ENCODE results near the gene FITM1. TPM values are rescaled to one million over a fixed set of nuclear protein-coding genes. Genes with fewer than 3 reads are reported as not detected.
A peak's percentile ranks its signal among the peaks of the same experiment; 100 is the strongest.
"Not testable (repeated sequence)": the region's sequence is repeated elsewhere in the genome, so short reads cannot be mapped to it uniquely, and the experiment has no call there.

Gene FITM1
- total RNA-seq, 1 donor from 2014 or later = 0.58 TPM

- no peak for DNase-seq (ENCODE audit: low spot score)
These were observed 32.1 kb upstream of the FITM1 start for GRCh38 chr14:24098229-24098926.

GRCh38 chr14:24098927-24099813 is 31.3 kb upstream of the FITM1 start:
- DNase-seq (ENCODE audit: low spot score) = no peak

- DNase-seq (ENCODE audit: low spot score) = no peak
These were observed 30.1 kb upstream of the FITM1 start for GRCh38 chr14:24100197-24100981.

- DNase-seq (ENCODE audit: low spot score) = no peak
These were observed 29.4 kb upstream of the FITM1 start for GRCh38 chr14:24100982-24101494.

- DNase-seq (ENCODE audit: low spot score) = no peak
These were observed 28.0 kb upstream of the FITM1 start for GRCh38 chr14:24102357-24103048.

GRCh38 chr14:24103451-24103850 is 27.0 kb upstream of the FITM1 start:
- DNase-seq (ENCODE audit: low spot score) = no peak

GRCh38 chr14:24105609-24106239 is 24.7 kb upstream of the FITM1 start:
- not testable (repeated sequence) for DNase-seq (ENCODE audit: low spot score)

- DNase-seq (ENCODE audit: low spot score) = no peak
These were observed 23.7 kb upstream of the FITM1 start for GRCh38 chr14:24106672-24107271.

GRCh38 chr14:24108336-24108874 is 22.1 kb upstream of the FITM1 start:
- no peak for DNase-seq (ENCODE audit: low spot score)

- DNase-seq (ENCODE audit: low spot score) = no peak
These were observed 20.4 kb upstream of the FITM1 start for GRCh38 chr14:24110060-24110459.

GRCh38 chr14:24110523-24110922 is 19.9 kb upstream of the FITM1 start:
- DNase-seq (ENCODE audit: low spot score) = no peak

- DNase-seq (ENCODE audit: low spot score) = no peak
These were observed 17.1 kb upstream of the FITM1 start for GRCh38 chr14:24113379-24113800.

GRCh38 chr14:24113801-24114531 is 16.5 kb upstream of the FITM1 start:
- DNase-seq (ENCODE audit: low spot score) = peak; percentile 95

GRCh38 chr14:24114532-24115421 is 15.7 kb upstream of the FITM1 start, which contains the start of the genes DCAF11 and NRL:
TSS of gene DCAF11 (plus strand) at chr14:24114777. CDS start at chr14:24115595, 818 bp downstream.
TSS of gene NRL (minus strand) at chr14:24114949. CDS start at chr14:24082848, 32,101 bp downstream.
- DNase-seq (ENCODE audit: low spot score) = peak; percentile 99

GRCh38 chr14:24115422-24116127 is 14.9 kb upstream of the FITM1 start:
- no peak for DNase-seq (ENCODE audit: low spot score)

- DNase-seq (ENCODE audit: low spot score) = no peak
These were observed 14.2 kb upstream of the FITM1 start for GRCh38 chr14:24116128-24116814.
